Natural killer cell (primary cell): Measurements from ENCODE around the gene TMC1. TPM values are rescaled to one million over a fixed set of nuclear protein-coding genes. Genes with fewer than 3 reads are reported as not detected.

Experiments
- ATAC-seq, 3 donors: fragments of 150-1000 bp in 2 of 3; fragments of 200-7000 bp in 1 of 3; cut with Tn5 transposase; 1 replicate in 1 of 3; 2 replicates in 2 of 3; pipeline ENCODE4 v1.10.0; 2021; ENCODE audit warnings: mild to moderate bottlenecking in 2 of 3, moderate library complexity in 2 of 3
- DNase-seq, 2 donors: peaks; one replicate each; pipeline versions ENCODE4 v3.0.0 to v3.0.0-alpha.2; 2013 to 2021; ENCODE audit warnings: mixed read lengths in 1 of 2
- H3K27ac ChIP-seq: one replicate; pipeline ENCODE4 v1.5.1; 2013; ENCODE audit warnings: mild to moderate bottlenecking, low read length
- H3K27me3 ChIP-seq: one replicate; pipeline ENCODE4 v1.6.1; 2013; ENCODE audit warnings: low read length; ENCODE audit not compliant: control insufficient read depth, insufficient read depth
- H3K36me3 ChIP-seq: one replicate; pipeline ENCODE4 v1.6.1; 2013; ENCODE audit warnings: low read length; ENCODE audit not compliant: control insufficient read depth, insufficient read depth
- H3K4me1 ChIP-seq: one replicate; pipeline ENCODE4 v1.6.1; 2013; ENCODE audit warnings: low read length; ENCODE audit not compliant: control insufficient read depth, insufficient read depth
- H3K4me3 ChIP-seq: one replicate; pipeline ENCODE4 v1.5.1; 2013; ENCODE audit warnings: low read length
- H3K9me3 ChIP-seq: one replicate; pipeline ENCODE4 v1.6.1; 2013; ENCODE audit warnings: low read length; ENCODE audit not compliant: control insufficient read depth, insufficient read depth
- H3K27ac Mint-ChIP-seq, 2 donors: one replicate each; pipeline ENCODE4 v1.8.0; 2022; ENCODE audit warnings: mild to moderate bottlenecking in 2 of 2, mixed read lengths in 2 of 2, moderate library complexity in 1 of 2
- H3K27me3 Mint-ChIP-seq, 2 donors: one replicate each; pipeline ENCODE4 v1.8.0; 2022; ENCODE audit warnings: low read depth in 2 of 2, mixed read lengths in 2 of 2
- H3K36me3 Mint-ChIP-seq: one replicate; pipeline ENCODE4 v1.8.0; 2022; ENCODE audit warnings: mixed read lengths
- H3K4me1 Mint-ChIP-seq, 2 donors: one replicate each; pipeline ENCODE4 v1.8.0; 2022; ENCODE audit warnings: mixed read lengths in 2 of 2
- H3K4me3 Mint-ChIP-seq: one replicate; pipeline ENCODE4 v1.8.0; 2022; ENCODE audit warnings: mild to moderate bottlenecking, moderate library complexity, mixed read lengths
- H3K9me3 Mint-ChIP-seq, 2 donors: one replicate each; pipeline ENCODE4 v1.8.0; 2022; ENCODE audit warnings: mixed read lengths in 2 of 2
- WGBS: methylation state at CpG from one replicate; pipeline ENCODE4 v1.1.7; 2013; ENCODE audit warnings: missing lambda C conversion rate; ENCODE audit not compliant: insufficient coverage; 5-methylcytosine and 5-hydroxymethylcytosine counted together
- intact Hi-C: fragments of 100-400 bp; cut with micrococcal nuclease; formaldehyde crosslinking; loops from one replicate; pipeline ENCODE4 v1.14.2; 2022
- total RNA-seq, 4 donors: library from RNA; stranded (reverse); fragments of 120-200 nt in 1 of 4; gene quantifications; one replicate each; pipeline versions ENCODE4 v1.2.3 to v1.2.4, GENCODE V29; 2013 to 2022
- TF ChIP-seq, protein P1 (sequence below): fragments of 200-600 bp; IDR thresholded peaks from one replicate; pipeline ENCODE4 v1.8.0; 2022; ENCODE audit warnings: antibody characterized with exemption

TMC1 gene
- total RNA-seq, 3 donors from 2014 or later (not counting 1 experiment from before 2014, with no cell fraction given): not detected

GRCh38 chr9:72818385-72818784, 297.0 kb downstream of the TMC1 start:
- H3K4me1 Mint-ChIP-seq: no peaks in the 10 kb centered on the region
- H3K27me3 Mint-ChIP-seq: no peaks in the 10 kb centered on the region
- Histone ChIP-seq H3K27ac (no peak overlapping the region), H3K4me3 (no peak overlapping the region), H3K9me3 (no peaks in the 10 kb centered on the region), H3K36me3 (no peaks in the 10 kb centered on the region), H3K27me3 (no peaks in the 10 kb centered on the region), H3K4me1 (no peaks in the 10 kb centered on the region)
- no peak for ATAC-seq
- no peaks in the 10 kb centered on the region for H3K36me3 Mint-ChIP-seq
- 85% methylated on average over 2 of the region's 3 CpGs for WGBS
- no peak overlapping the region for H3K27ac Mint-ChIP-seq
- TF ChIP-seq, protein P1, sequence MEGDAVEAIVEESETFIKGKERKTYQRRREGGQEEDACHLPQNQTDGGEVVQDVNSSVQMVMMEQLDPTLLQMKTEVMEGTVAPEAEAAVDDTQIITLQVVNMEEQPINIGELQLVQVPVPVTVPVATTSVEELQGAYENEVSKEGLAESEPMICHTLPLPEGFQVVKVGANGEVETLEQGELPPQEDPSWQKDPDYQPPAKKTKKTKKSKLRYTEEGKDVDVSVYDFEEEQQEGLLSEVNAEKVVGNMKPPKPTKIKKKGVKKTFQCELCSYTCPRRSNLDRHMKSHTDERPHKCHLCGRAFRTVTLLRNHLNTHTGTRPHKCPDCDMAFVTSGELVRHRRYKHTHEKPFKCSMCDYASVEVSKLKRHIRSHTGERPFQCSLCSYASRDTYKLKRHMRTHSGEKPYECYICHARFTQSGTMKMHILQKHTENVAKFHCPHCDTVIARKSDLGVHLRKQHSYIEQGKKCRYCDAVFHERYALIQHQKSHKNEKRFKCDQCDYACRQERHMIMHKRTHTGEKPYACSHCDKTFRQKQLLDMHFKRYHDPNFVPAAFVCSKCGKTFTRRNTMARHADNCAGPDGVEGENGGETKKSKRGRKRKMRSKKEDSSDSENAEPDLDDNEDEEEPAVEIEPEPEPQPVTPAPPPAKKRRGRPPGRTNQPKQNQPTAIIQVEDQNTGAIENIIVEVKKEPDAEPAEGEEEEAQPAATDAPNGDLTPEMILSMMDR: no peak
- no peak overlapping the region for H3K4me3 Mint-ChIP-seq
- DNase-seq: no peak
- intact Hi-C loops: no loop called here
- no peaks in the 10 kb centered on the region for H3K9me3 Mint-ChIP-seq

DNA sequence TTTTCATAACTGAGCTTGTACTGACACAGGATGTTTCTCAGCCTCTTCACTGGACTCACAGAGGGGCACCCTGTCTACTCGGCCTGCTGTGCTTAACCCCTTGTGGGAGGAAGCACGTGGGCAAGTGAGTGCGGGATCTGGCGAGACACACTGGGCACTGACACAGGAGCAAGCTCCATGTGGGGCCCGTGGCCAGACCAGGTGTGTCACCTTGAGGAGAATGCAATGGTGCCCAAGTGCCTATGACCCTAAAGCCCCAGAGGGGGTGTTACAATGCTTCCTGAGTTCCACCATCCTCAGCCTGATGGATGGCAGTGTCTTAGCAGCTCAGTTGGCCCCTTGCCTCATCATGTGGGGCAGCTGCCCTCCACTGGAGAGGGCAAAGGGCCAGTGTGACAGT, 302.6 kb downstream of the TMC1 start:
- H3K36me3 Mint-ChIP-seq: no peaks in the 10 kb centered on the region
- DNase-seq: no peak
- no peak overlapping the region for H3K4me3 Mint-ChIP-seq
- Histone ChIP-seq H3K27me3 (no peaks in the 10 kb centered on the region), H3K4me1 (no peaks in the 10 kb centered on the region), H3K9me3 (no peaks in the 10 kb centered on the region), H3K36me3 (no peaks in the 10 kb centered on the region), H3K27ac (no peak overlapping the region), H3K4me3 (no peak overlapping the region)
- H3K27ac Mint-ChIP-seq: no peak overlapping the region
- ATAC-seq: no peak
- H3K4me1 Mint-ChIP-seq: no peaks in the 10 kb centered on the region
- WGBS: 76% methylated on average over 5 of the region's 5 CpGs
- TF ChIP-seq, protein P1: no peak
- no peaks in the 10 kb centered on the region for H3K9me3 Mint-ChIP-seq
- H3K27me3 Mint-ChIP-seq: peaks cover 5 to 18% of the 10 kb centered on the region in 2 donors
- intact Hi-C loops: no loop called here

GRCh38 chr9:72826996-72827949, 305.9 kb downstream of the TMC1 start:
- Histone ChIP-seq H3K27me3 (no peaks in the 10 kb centered on the region), H3K9me3 (no peaks in the 10 kb centered on the region), H3K36me3 (no peaks in the 10 kb centered on the region), H3K4me3 (no peak overlapping the region), H3K4me1 (no peaks in the 10 kb centered on the region), H3K27ac (no peak overlapping the region)
- Mint-ChIP-seq H3K4me1 (no peaks in the 10 kb centered on the region), H3K4me3 (no peak overlapping the region), H3K27ac (no peak overlapping the region), H3K36me3 (no peaks in the 10 kb centered on the region), H3K9me3 (no peaks in the 10 kb centered on the region), H3K27me3 (peaks cover 5 to 18% of the 10 kb centered on the region in 2 donors)
- WGBS: 66% methylated on average over 6 of the region's 7 CpGs
- DNase-seq (no peak), ATAC-seq (no peak)
- TF ChIP-seq, protein P1: no peak
- intact Hi-C loops: no loop called here
